Ascending aorta (tissue), 2 donors: Measurements from ENCODE around the gene OR52I1. TPM values are rescaled to one million over a fixed set of nuclear protein-coding genes. Genes with fewer than 3 reads are reported as not detected.

Experiments used
- DNase-seq, 2 donors: peaks; one replicate each; pipeline ENCODE4 v3.0.0-alpha.2; 2019; ENCODE audit warnings: low spot score in 2 of 2
- H3K27ac ChIP-seq, 2 donors: fragments of 200-600 bp; sonication (generic); one replicate each; pipeline ENCODE4 v1.5.1; 2016 to 2017; ENCODE audit warnings: mild to moderate bottlenecking in 1 of 2
- H3K27me3 ChIP-seq: fragments of 200-600 bp; sonication (generic); one replicate; pipeline ENCODE4 v1.5.1; 2017
- H3K36me3 ChIP-seq, 2 donors: fragments of 200-600 bp; sonication (generic); one replicate each; pipeline ENCODE4 v1.5.1; 2016
- H3K4me1 ChIP-seq, 2 donors: fragments of 200-600 bp; sonication (generic); one replicate each; pipeline ENCODE4 v1.5.1; 2016 to 2017; ENCODE audit warnings: mild to moderate bottlenecking in 1 of 2
- H3K4me3 ChIP-seq, 2 donors: fragments of 200-600 bp; sonication (generic); one replicate each; pipeline ENCODE4 v1.5.1; 2016 to 2017; ENCODE audit warnings: mild to moderate bottlenecking in 1 of 2
- H3K9me3 ChIP-seq, 2 donors: fragments of 200-600 bp; sonication (generic); one replicate each; pipeline ENCODE4 v1.5.1; 2016
- intact Hi-C: fragments of 100-400 bp; cut with DNase I; formaldehyde crosslinking; loops from one replicate; pipeline ENCODE4 v1.15.1; 2023
- total RNA-seq: library from RNA; depleted of rRNA; stranded (reverse); fragments of >200 nt; gene quantifications from one replicate; pipeline ENCODE4 v1.1.0, GENCODE V29; 2016
- TF ChIP-seq, protein P1 (sequence below), 3 experiments: fragments of 200-600 bp in 2 of 3; fragments of 450-650 bp in 1 of 3; sonication (generic) in 2 of 3; IDR thresholded peaks; one replicate each; pipeline ENCODE4 v1.5.1; 2016 to 2019; ENCODE audit warnings: antibody characterized with exemption in 3 of 3, mild to moderate bottlenecking in 1 of 3, moderate library complexity in 1 of 3

OR52I1 gene
- total RNA-seq, 1 donor from 2014 or later = not detected

DNA sequence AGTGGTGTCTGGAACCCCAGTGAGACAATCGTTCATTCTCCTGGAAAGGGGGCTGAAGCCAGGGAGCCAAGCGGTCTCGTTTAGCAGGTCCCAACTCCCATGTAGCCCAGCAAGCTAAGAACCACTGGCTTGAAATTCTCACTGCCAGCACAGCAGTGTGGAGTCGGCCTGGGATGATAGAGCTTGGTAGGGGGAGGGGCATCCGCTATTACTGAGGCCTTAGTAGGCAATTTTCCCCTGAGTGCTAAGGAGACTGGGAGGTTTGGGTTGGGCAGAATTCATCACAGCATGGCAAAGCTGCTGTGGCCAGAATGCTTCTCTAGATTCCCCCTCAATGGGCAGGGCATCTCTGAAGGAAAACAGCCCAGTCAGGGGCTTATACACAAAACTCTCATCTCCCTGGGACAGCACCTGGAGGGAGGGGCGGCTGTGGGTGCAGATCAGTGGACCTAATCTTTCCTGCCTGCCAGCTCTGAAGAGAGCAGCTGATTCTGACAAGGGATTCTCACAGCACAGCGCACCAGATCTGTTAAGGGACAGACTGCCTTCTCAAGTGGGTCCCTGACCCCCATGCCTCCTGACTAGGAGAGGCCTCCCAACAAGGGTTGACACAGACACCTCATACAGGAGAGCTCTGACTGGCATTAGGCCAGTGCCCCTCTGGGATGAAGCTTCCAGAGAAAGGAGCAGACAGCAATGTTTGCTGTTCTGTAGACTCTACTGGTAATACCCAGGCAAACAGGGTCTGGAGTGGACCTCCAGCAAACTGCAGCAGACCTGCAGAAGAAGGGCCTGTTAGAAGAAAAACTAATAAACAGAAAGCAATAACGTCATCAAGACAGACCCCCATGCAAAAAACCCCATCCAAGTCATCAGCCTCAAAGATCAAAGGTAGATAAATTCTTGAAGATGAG lies 34.1 kb upstream of the OR52I1 start:
- no peaks in the 10 kb centered on the region for H3K9me3 ChIP-seq
- DNase-seq = no peak
- intact Hi-C loops = no loop called here
- H3K4me1 ChIP-seq = no peaks in the 10 kb centered on the region
- TF ChIP-seq, protein P1, sequence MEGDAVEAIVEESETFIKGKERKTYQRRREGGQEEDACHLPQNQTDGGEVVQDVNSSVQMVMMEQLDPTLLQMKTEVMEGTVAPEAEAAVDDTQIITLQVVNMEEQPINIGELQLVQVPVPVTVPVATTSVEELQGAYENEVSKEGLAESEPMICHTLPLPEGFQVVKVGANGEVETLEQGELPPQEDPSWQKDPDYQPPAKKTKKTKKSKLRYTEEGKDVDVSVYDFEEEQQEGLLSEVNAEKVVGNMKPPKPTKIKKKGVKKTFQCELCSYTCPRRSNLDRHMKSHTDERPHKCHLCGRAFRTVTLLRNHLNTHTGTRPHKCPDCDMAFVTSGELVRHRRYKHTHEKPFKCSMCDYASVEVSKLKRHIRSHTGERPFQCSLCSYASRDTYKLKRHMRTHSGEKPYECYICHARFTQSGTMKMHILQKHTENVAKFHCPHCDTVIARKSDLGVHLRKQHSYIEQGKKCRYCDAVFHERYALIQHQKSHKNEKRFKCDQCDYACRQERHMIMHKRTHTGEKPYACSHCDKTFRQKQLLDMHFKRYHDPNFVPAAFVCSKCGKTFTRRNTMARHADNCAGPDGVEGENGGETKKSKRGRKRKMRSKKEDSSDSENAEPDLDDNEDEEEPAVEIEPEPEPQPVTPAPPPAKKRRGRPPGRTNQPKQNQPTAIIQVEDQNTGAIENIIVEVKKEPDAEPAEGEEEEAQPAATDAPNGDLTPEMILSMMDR (IDR thresholded peaks at IDR 0.05) = no peak
- H3K36me3 ChIP-seq = no peaks in the 10 kb centered on the region
- no peak overlapping the region for H3K4me3 ChIP-seq
- no peaks in the 10 kb centered on the region for H3K27me3 ChIP-seq
- no peak overlapping the region for H3K27ac ChIP-seq

DNA sequence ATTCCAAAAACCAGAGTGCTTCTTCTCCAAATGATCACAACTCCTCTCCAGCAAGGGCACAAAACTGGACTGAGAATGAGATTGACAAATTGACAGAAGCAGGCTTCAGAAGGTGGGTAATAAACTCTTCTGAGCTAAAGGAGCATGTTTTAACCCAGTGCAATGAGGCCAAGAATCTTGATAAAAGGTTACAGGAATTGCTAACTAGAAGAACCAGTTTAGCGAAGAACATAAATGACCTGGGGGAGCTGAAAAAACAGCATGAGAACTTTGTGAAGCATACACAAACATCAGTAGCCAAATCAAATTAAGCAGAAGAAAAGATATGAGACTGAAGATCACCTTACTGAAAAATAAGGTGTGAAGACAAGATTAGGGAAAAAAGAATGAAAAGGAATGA lies 33.4 kb upstream of the OR52I1 start:
- DNase-seq = no peak
- no peak overlapping the region for H3K4me3 ChIP-seq
- no peaks in the 10 kb centered on the region for H3K27me3 ChIP-seq
- no peaks in the 10 kb centered on the region for H3K36me3 ChIP-seq
- TF ChIP-seq, protein P1 (IDR thresholded peaks at IDR 0.05) = no peak
- no peak overlapping the region for H3K27ac ChIP-seq
- no peaks in the 10 kb centered on the region for H3K9me3 ChIP-seq
- no peaks in the 10 kb centered on the region for H3K4me1 ChIP-seq
- intact Hi-C loops = no loop called here

DNA sequence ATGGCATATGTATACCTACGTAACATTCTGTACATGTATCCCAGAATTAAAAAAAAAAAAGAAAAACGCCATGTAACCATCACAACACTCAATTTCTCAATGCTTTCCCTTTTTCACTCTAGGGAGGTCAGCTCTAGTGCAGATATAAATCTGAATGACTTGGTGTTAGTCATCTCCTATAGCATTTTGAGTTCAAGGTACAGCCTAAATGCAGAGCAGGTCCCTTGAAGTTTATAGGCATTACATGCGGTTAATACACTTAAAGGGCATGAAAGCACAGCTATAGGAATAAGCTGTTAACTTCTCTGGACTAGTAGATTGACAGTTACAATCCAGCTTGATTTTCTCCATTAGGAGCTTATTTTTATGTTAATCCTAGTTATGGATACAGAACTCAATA lies 28.5 kb upstream of the OR52I1 start:
- no peak overlapping the region for H3K27ac ChIP-seq
- H3K9me3 ChIP-seq = no peaks in the 10 kb centered on the region
- no peaks in the 10 kb centered on the region for H3K36me3 ChIP-seq
- no peaks in the 10 kb centered on the region for H3K4me1 ChIP-seq
- no peak overlapping the region for H3K4me3 ChIP-seq
- intact Hi-C loops = no loop called here
- H3K27me3 ChIP-seq = no peaks in the 10 kb centered on the region
- DNase-seq = no peak
- TF ChIP-seq, protein P1 (IDR thresholded peaks at IDR 0.05) = no peak

DNA sequence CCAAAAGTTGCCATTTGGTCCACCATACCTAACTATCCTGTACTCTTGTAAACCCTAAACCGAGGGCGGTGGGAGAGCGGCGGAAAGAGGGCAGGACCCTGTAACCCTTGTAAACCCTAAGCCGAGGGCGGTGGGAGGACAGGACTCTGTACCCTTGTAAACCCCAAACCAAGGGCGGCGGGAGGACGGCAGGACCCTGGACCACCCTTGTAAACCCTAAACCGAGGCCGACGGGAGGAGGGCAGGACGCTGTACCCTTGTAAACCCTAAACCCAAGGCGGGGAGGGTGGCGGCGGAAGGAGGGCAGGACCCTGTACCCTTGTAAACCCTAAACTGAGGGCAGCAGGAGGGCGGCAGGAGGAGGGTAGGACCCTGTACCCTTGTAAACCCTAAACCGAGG lies 24.8 kb upstream of the OR52I1 start:
- Histone ChIP-seq H3K36me3 (no peaks in the 10 kb centered on the region), H3K9me3 (no peaks in the 10 kb centered on the region), H3K27me3 (no peaks in the 10 kb centered on the region), H3K4me3 (no peak overlapping the region), H3K4me1 (no peaks in the 10 kb centered on the region), H3K27ac (no peak overlapping the region)
- intact Hi-C loops = no loop called here
- TF ChIP-seq, protein P1 (IDR thresholded peaks at IDR 0.05) = no peak
- DNase-seq = no peak

DNA sequence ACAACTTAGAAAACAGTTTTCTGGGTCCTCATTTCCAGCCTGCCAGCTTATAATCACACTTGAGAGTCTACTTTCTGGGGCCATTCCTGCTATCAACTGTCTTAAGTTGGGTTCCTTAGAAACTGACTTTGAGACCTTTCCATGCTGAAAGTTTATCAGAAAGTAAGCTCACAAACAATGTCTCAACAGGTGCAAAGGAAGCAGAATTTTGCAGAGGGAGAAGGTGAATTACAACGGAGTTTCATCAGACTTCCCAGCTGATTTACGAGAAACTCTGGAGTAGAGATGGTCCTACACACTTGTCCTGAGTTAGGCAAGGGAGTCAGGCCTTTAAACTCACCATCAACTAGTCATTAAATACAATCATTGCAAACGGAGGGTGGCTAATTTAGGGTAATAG lies 17.0 kb upstream of the OR52I1 start:
- TF ChIP-seq, protein P1 (IDR thresholded peaks at IDR 0.05) = no peak
- Histone ChIP-seq H3K4me1 (no peaks in the 10 kb centered on the region), H3K9me3 (no peaks in the 10 kb centered on the region), H3K27ac (no peak overlapping the region), H3K27me3 (no peaks in the 10 kb centered on the region), H3K4me3 (no peak overlapping the region), H3K36me3 (no peaks in the 10 kb centered on the region)
- intact Hi-C loops = no loop called here
- DNase-seq = no peak
